ENCODE measurements around the gene NUDT6. TPM values are rescaled to one million over a fixed set of nuclear protein-coding genes. Genes with fewer than 3 reads are reported as not detected.
"Not testable (repeated sequence)": the region's sequence is repeated elsewhere in the genome, so short reads cannot be mapped to it uniquely, and the experiment has no call there.

The NUDT6 gene, protein sequence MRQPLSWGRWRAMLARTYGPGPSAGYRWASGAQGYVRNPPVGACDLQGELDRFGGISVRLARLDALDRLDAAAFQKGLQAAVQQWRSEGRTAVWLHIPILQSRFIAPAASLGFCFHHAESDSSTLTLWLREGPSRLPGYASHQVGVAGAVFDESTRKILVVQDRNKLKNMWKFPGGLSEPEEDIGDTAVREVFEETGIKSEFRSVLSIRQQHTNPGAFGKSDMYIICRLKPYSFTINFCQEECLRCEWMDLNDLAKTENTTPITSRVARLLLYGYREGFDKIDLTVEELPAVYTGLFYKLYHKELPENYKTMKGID
- 1 to 10 TPM; 7.7 to 8.6 TPM for total RNA-seq
- long read RNA-seq, partial matches to known transcripts = 0 of 2 reads
- long read RNA-seq, other reads (novel, unspliced or antisense) = 0 of 2 reads

- intact Hi-C loops (cut with DNase I, micrococcal nuclease) = loop anchor here in 1 of 2 donors (10.0 kb wide), 1 partner anchor 167 kb away; no protein-coding TSS in a partner anchor
- ATAC-seq = peak; percentile 79
- peak; percentile 53 to 67 for DNase-seq
Measured at GRCh38 chr4:122921971-122922876, at the start of gene NUDT6. Gene NUDT6, minus strand, starts transcription at chr4:122922597. Its CDS starts 25 bp downstream, at chr4:122922572.

- DNase-seq (no peak), ATAC-seq (no peak)
- intact Hi-C loops (cut with DNase I, micrococcal nuclease) = no loop called here
Measured at GRCh38 chr4:122968227-122968812, 45.9 kb upstream of the NUDT6 start.

DNA sequence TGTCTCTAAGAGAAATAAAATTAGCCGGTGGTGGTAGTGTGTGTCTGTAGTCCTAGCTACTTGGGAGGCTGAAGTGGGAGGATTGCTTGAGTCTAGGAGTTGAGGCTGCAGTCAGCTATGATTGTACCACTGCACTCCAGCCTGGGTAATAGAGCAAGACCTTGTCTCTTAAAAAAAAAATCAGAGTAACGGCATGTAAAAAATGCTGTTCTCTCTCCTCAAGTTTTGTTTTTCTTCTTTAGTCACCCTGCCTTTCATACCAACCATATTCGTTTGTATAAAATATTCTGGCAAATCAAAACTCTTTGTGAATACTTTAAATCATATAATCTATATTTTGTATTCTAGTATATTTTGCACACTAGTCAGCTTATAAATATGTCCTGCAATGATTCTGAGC, 44.8 kb upstream of the NUDT6 start:
- DNase-seq (no peak), ATAC-seq (no peak)
- intact Hi-C loops (cut with DNase I, micrococcal nuclease) = no loop called here

DNA sequence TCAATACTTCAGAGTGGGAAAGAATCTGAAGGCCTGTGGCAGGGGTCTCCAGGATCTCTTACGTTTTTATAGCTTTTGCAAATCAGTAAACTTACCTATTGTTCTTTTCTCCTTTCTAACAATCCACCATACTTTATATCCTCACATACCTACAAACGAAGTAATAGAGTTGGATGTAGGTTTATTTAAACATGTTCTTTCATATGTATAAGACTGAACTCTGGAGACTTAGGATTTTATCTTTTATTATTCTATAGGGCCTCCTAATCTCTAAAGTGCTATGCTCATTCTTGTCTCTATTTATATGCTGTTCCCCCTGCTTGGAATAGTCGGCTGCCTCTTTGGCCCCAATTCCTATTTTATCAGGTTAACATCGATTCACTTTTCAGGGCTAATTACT, 43.8 kb upstream of the NUDT6 start:
- DNase-seq (no peak), ATAC-seq (no peak)
- intact Hi-C loops (cut with DNase I, micrococcal nuclease) = no loop called here

GRCh38 chr4:122963216-122963615, 40.8 kb upstream of the NUDT6 start:
- no peak for ATAC-seq

DNA sequence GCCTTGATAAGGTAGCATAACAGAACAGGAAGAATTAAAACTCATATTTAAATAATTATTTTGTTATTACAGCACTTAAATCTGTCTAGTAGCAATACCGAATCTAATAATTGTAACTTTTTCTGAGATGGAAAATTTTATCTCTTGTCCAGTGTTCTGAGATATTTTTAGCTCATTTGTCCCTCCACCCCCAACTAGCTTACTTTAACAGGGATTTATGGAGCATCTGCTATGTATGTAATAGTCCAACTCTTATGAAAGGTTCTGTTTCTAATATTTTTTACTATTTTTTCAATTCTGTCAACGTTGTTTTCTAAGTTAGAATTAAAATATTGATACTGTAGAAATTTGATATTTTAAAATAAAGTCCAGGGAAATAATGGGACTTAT, 38.2 kb upstream of the NUDT6 start:
- intact Hi-C loops (cut with DNase I, micrococcal nuclease) = no loop called here
- DNase-seq = no peak
- ATAC-seq = no peak

More at GRCh38 chr4:122963216-122963615, 40.8 kb upstream of the NUDT6 start:
- no peak for DNase-seq
- intact Hi-C loops (cut with DNase I, micrococcal nuclease) = no loop called here

GRCh38 chr4:122959981-122960610, 37.7 kb upstream of the NUDT6 start:
- ATAC-seq = no peak
- intact Hi-C loops (cut with DNase I, micrococcal nuclease) = no loop called here
- no peak for DNase-seq

GRCh38 chr4:122959441-122959840, 37.0 kb upstream of the NUDT6 start:
- ATAC-seq (no peak), DNase-seq (no peak)
- intact Hi-C loops (cut with DNase I, micrococcal nuclease) = no loop called here

DNA sequence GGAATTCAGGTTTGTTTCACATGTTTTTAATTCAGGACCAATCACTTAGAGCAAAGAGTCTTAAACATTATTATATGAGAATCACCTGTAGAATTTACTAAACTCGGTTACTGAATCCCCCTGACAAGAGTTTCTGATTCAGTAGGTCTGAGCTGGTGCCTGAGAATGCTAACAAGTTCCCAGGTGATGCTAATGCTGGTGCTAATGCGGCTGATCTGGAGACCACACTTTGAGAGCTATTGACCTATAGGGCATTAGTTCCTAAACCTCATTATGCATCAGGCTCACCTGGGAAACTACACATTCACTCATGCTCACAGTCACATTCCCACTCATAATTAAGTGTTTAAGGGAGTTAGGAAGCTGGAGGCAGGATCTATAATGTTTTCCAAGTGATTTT, 36.1 kb upstream of the NUDT6 start:
- ATAC-seq = no peak
- intact Hi-C loops (cut with DNase I, micrococcal nuclease) = no loop called here
- DNase-seq = no peak

DNA sequence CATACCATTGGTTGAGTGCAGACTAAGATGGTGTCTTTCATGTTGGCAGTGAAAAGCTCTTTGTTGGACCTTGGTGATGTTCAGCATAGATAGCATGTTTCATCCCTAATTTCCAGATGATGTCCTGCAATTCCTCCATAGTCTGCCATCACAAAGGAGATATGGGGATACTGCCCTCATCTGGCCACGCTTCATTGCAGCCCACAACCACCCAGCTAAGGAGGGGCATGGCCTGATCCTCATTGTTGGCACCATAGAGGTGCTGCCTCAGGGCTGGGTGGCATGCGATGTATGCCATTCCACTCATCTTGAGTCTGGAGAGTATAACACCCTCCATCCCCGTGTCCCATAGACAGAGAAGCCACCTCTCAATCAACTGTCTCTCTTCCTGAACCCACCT, 31.5 kb upstream of the NUDT6 start:
- ATAC-seq (no peak), DNase-seq (no peak)
- intact Hi-C loops (cut with DNase I, micrococcal nuclease) = no loop called here

GRCh38 chr4:122952028-122952427, 29.6 kb upstream of the NUDT6 start:
- intact Hi-C loops (cut with DNase I, micrococcal nuclease) = no loop called here
- DNase-seq (no peak), ATAC-seq (no peak)

- intact Hi-C loops (cut with DNase I, micrococcal nuclease) = no loop called here
- no peak for DNase-seq
- no peak for ATAC-seq
Measured at GRCh38 chr4:122948671-122949070, 26.3 kb upstream of the NUDT6 start.

GRCh38 chr4:122946142-122946541, 23.7 kb upstream of the NUDT6 start:
- DNase-seq (no peak), ATAC-seq (no peak)
- intact Hi-C loops (cut with DNase I, micrococcal nuclease) = no loop called here

DNA sequence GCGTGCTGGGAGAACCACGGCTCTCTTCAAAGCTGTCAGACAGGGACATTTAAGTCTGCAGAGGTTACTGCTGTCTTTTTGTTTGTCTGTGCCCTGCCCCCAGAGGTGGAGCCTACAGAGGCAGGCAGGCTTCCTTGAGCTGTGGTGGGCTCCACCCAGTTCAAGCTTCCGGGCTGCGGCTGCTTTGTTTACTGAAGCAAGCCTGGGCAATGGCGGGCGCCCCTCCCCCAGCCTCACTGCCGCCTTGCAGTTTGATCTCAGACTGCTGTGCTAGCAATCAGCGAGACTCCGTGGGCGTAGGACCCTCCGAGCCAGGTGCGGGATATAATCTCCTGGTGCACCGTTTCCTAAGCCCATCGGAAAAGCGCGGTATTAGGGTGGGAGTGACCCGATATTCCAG, 22.7 kb upstream of the NUDT6 start:
- DNase-seq = peak in 1 of 2 donors; percentile 23
- ATAC-seq; intact Hi-C loops (cut with DNase I, micrococcal nuclease): not testable (repeated sequence)

GRCh38 chr4:122932763-122933162, 10.4 kb upstream of the NUDT6 start:
- no peak for DNase-seq
- no peak for ATAC-seq
- intact Hi-C loops (cut with DNase I, micrococcal nuclease) = loop anchor here in 1 of 2 donors (5.0 kb wide), 1 partner anchor 175 kb away; no protein-coding TSS in a partner anchor

DNA sequence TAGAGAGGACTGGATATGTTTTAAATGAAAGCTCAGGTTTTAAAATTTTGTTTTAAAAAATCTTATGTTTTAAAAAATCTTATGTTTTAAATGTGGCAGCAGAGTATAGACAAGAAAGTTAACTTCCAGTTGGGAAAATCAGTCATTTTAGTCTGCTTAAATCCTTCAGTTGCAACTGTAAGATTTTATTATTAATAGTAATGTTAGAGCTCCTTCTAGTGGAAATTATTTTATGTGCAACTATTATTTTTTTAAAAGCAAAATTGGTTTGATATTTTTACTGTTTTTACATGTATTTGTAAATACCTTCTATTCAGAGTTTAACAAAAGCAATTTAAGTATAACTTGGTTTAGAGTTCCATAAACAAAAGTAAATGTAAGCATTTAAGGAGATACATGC, 8.5 kb upstream of the NUDT6 start:
- intact Hi-C loops (cut with DNase I, micrococcal nuclease) = loop anchor here in 1 of 2 donors (2.0 to 5.0 kb wide), 2 partner anchors 174 to 328 kb away; no protein-coding TSS in a partner anchor
- DNase-seq (no peak), ATAC-seq (no peak)

GRCh38 chr4:122928930-122929329, 6.5 kb upstream of the NUDT6 start:
- ATAC-seq = peak; percentile 49
- intact Hi-C loops (cut with DNase I, micrococcal nuclease) = loop anchor here in 1 of 2 donors (10.0 kb wide), 1 partner anchor 174 kb away; no protein-coding TSS in a partner anchor
- no peak for DNase-seq

- DNase-seq = peak; percentile 88
- intact Hi-C loops (cut with DNase I, micrococcal nuclease) = loop anchor here in 1 of 2 donors (10.0 kb wide), 1 partner anchor 168 kb away; no protein-coding TSS in a partner anchor
- ATAC-seq = peak; percentile 98
Measured at GRCh38 chr4:122922877-122923511, 597 bp upstream of the NUDT6 start.

Data from left colon (tissue), 2 donors.